OCI-LY7 (cell line): Measurements from ENCODE around the gene CCK. TPM values are rescaled to one million over a fixed set of nuclear protein-coding genes. Genes with fewer than 3 reads are reported as not detected.

ENCODE experiments used
- BruUV-seq: library from RNA; stranded (reverse); fragments of 400-500 nt; replicated peaks from 2 replicates; lab custom pipeline; 2021; lab: Mats Ljungman, UMichigan
- CTCF ChIA-PET: fragments of 300-600 bp; sonication (Branson Sonifier 250); formaldehyde crosslinking; loops from one replicate; lab custom pipeline; 2022; ENCODE audit warnings: antibody characterized with exemption; ENCODE audit not compliant: unreplicated experiment; lab: Charles Lee
- POLR2A ChIA-PET: fragments of 300-600 bp; sonication (Branson Sonifier 250); formaldehyde crosslinking; loops from one replicate; lab custom pipeline; 2022; ENCODE audit warnings: antibody characterized with exemption; lab: Charles Lee
- DNase-seq: peaks from one replicate; pipeline ENCODE4 v3.0.0-alpha.2; 2015; ENCODE audit warnings: low spot score
- H2AFZ ChIP-seq: fragments of 200-600 bp; sonication (generic), shearing (Covaris generic); 2 replicates; pipeline ENCODE4 v1.6.1; 2014; ENCODE audit warnings: mild to moderate bottlenecking, antibody characterized with exemption, low read length, moderate library complexity
- H3K27ac ChIP-seq: fragments of 200-600 bp; sonication (generic); 2 replicates; pipeline ENCODE4 v1.5.1; 2014; ENCODE audit warnings: mixed run types, low read depth, mild to moderate bottlenecking, moderate library complexity, low read length, inconsistent platforms; ENCODE audit not compliant: poor library complexity, severe bottlenecking
- H3K36me3 ChIP-seq: fragments of 200-600 bp; sonication (generic); 2 replicates; pipeline ENCODE4 v1.6.1; 2014; ENCODE audit warnings: mild to moderate bottlenecking, antibody characterized with exemption, low read length, moderate library complexity, mixed read lengths; ENCODE audit not compliant: insufficient read depth
- H3K4me1 ChIP-seq: fragments of 200-600 bp; sonication (generic); 2 replicates; pipeline ENCODE4 v1.5.1; 2014; ENCODE audit warnings: mild to moderate bottlenecking, low read length; ENCODE audit not compliant: insufficient read depth, poor library complexity, severe bottlenecking
- H3K4me2 ChIP-seq: fragments of 200-600 bp; sonication (generic); 2 replicates; pipeline ENCODE4 v1.6.1; 2014; ENCODE audit warnings: mild to moderate bottlenecking, low read length
- H3K4me3 ChIP-seq: fragments of 200-600 bp; sonication (generic); 2 replicates; pipeline ENCODE4 v1.5.1; 2014; ENCODE audit warnings: mild to moderate bottlenecking, low read depth, low read length; ENCODE audit not compliant: poor library complexity, severe bottlenecking
- H3K79me2 ChIP-seq: fragments of 200-600 bp; sonication (generic); 2 replicates; pipeline ENCODE4 v1.6.1; 2016; ENCODE audit warnings: low read depth, mild to moderate bottlenecking, low read length, moderate library complexity, mixed read lengths; ENCODE audit not compliant: insufficient read depth
- H3K9me2 ChIP-seq: fragments of 200-600 bp; sonication (generic); 2 replicates; pipeline ENCODE4 v1.6.1; 2016; ENCODE audit warnings: mild to moderate bottlenecking, low read length, mixed read lengths; ENCODE audit not compliant: insufficient read depth
- H3K9me3 ChIP-seq: fragments of 200-600 bp; sonication (generic); 2 replicates; pipeline ENCODE4 v1.6.1; 2014; ENCODE audit warnings: mild to moderate bottlenecking, mixed run types, low read length, mixed read lengths
- H4K20me1 ChIP-seq: fragments of 200-600 bp; sonication (generic); 2 replicates; pipeline ENCODE4 v1.6.1; 2014; ENCODE audit warnings: mild to moderate bottlenecking, antibody characterized with exemption, low read length, moderate library complexity, mixed read lengths; ENCODE audit not compliant: insufficient read depth
- EZH2phosphoT487 ChIP-seq: fragments of 200-600 bp; sonication (generic); IDR thresholded peaks from 2 replicates; pipeline ENCODE4 v1.6.1; 2018; ENCODE audit warnings: low read depth, borderline replicate concordance, mild to moderate bottlenecking, mixed run types, antibody characterized with exemption, low read length, moderate library complexity, mixed read lengths
- intact Hi-C: fragments of 100-400 bp; cut with micrococcal nuclease; formaldehyde crosslinking; loops from one replicate; pipeline ENCODE4 v1.10.0; 2022; ENCODE audit not compliant: unreplicated experiment
- total RNA-seq, 2 experiments: library from RNA; depleted of rRNA in 1 of 2; stranded (reverse); fragments of >200 nt in 1 of 2; shearing (Covaris generic) in 1 of 2; gene quantifications; 2 replicates each; pipeline ENCODE4 v1.2.3, GENCODE V29; 2014 to 2022
- TF ChIP-seq, protein P1 (sequence below): fragments of 200-600 bp; sonication (generic); conservative IDR thresholded peaks from 2 replicates; pipeline ENCODE4 v1.5.1; 2014; ENCODE audit warnings: mild to moderate bottlenecking, antibody characterized with exemption, low read length, moderate library complexity, mixed read lengths

CCK gene
- total RNA-seq, 2 experiments from 2014 or later, result not detected

GRCh38 chr3:42262525-42262924 lies 3.5 kb downstream of the CCK start:
- no peaks in the 10 kb centered on the region for H3K4me1 ChIP-seq
- no peaks in the 10 kb centered on the region for H3K79me2 ChIP-seq
- BruUV-seq, result no TSS peak
- CTCF ChIA-PET, result no interaction called here
- no peaks in the 10 kb centered on the region for H3K9me2 ChIP-seq
- H3K36me3 ChIP-seq, result no peaks in the 10 kb centered on the region
- no peak overlapping the region for H3K4me2 ChIP-seq
- H4K20me1 ChIP-seq, result no peaks in the 10 kb centered on the region
- no peak overlapping the region for H3K27ac ChIP-seq
- POLR2A ChIA-PET, result interaction anchor here (0.5 kb wide), 1 partner anchor 187 kb away, joined by 3 read pairs; no protein-coding TSS in a partner anchor
- intact Hi-C loops, result no loop called here
- DNase-seq, result no peak
- TF ChIP-seq, protein P1, sequence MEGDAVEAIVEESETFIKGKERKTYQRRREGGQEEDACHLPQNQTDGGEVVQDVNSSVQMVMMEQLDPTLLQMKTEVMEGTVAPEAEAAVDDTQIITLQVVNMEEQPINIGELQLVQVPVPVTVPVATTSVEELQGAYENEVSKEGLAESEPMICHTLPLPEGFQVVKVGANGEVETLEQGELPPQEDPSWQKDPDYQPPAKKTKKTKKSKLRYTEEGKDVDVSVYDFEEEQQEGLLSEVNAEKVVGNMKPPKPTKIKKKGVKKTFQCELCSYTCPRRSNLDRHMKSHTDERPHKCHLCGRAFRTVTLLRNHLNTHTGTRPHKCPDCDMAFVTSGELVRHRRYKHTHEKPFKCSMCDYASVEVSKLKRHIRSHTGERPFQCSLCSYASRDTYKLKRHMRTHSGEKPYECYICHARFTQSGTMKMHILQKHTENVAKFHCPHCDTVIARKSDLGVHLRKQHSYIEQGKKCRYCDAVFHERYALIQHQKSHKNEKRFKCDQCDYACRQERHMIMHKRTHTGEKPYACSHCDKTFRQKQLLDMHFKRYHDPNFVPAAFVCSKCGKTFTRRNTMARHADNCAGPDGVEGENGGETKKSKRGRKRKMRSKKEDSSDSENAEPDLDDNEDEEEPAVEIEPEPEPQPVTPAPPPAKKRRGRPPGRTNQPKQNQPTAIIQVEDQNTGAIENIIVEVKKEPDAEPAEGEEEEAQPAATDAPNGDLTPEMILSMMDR, result no peak
- TF ChIP-seq EZH2phosphoT487, result no peak
- no peak overlapping the region for H2AFZ ChIP-seq
- H3K4me3 ChIP-seq, result no peak overlapping the region
- H3K9me3 ChIP-seq, result no peaks in the 10 kb centered on the region

DNA sequence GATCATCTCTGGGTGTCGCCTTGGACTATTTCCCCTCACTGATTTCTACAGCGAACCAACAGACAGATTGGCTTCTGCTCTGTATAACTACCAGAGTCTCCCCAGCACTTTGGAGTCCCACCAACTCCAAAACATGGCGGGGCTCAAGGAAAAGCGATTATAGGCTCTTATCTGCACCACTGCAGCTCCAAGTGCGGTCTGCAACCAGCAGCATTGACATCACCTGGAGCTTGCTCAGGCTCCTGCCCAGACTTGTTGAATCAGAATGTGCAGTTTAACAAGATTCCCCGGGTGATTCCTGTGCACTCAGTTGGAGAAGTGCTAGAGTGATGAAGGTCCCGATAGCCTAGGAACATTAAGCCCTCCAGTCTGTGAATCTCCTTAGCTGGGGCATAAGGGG lies 9.0 kb downstream of the CCK start:
- Histone ChIP-seq H3K4me3 (no peak overlapping the region), H3K9me3 (no peaks in the 10 kb centered on the region), H3K4me1 (no peaks in the 10 kb centered on the region), H3K36me3 (no peaks in the 10 kb centered on the region), H2AFZ (no peak overlapping the region), H3K79me2 (no peaks in the 10 kb centered on the region), H4K20me1 (no peaks in the 10 kb centered on the region), H3K9me2 (no peaks in the 10 kb centered on the region), H3K4me2 (no peak overlapping the region), H3K27ac (no peak overlapping the region)
- intact Hi-C loops, result no loop called here
- ChIA-PET POLR2A (no interaction called here), CTCF (no interaction called here)
- no peak for DNase-seq
- TF ChIP-seq EZH2phosphoT487, result no peak
- TF ChIP-seq, protein P1, result no peak
- no TSS peak for BruUV-seq

GRCh38 chr3:42256135-42256819 lies 9.7 kb downstream of the CCK start:
- H3K4me2 ChIP-seq, result no peak overlapping the region
- intact Hi-C loops, result no loop called here

More at GRCh38 chr3:42256135-42256819, 9.7 kb downstream of the CCK start:
- CTCF ChIA-PET, result no interaction called here
- no peak overlapping the region for H3K4me3 ChIP-seq
- no peak overlapping the region for H2AFZ ChIP-seq
- no peak for DNase-seq
- no TSS peak for BruUV-seq
- H4K20me1 ChIP-seq, result no peaks in the 10 kb centered on the region
- H3K27ac ChIP-seq, result no peak overlapping the region
- no peak for TF ChIP-seq EZH2phosphoT487
- TF ChIP-seq, protein P1, result no peak
- H3K36me3 ChIP-seq, result no peaks in the 10 kb centered on the region
- no peaks in the 10 kb centered on the region for H3K79me2 ChIP-seq
- POLR2A ChIA-PET, result no interaction called here
- H3K9me3 ChIP-seq, result no peaks in the 10 kb centered on the region
- no peaks in the 10 kb centered on the region for H3K9me2 ChIP-seq
- H3K4me1 ChIP-seq, result no peaks in the 10 kb centered on the region
